OCI-LY1 (cell line): ENCODE data around the gene SMYD3.

Source experiments
- EZH2 ChIP-seq: fragments of 200-600 bp; sonication (generic), shearing (Covaris generic); IDR thresholded peaks from 2 replicates; pipeline ENCODE4 v1.8.0; 2017; ENCODE audit warnings: borderline replicate concordance, mixed run types, mild to moderate bottlenecking, antibody characterized with exemption, low read length, moderate library complexity, mixed read lengths
- TF ChIP-seq, protein P1 (sequence below): fragments of 200-600 bp; sonication (generic), shearing (Covaris generic); IDR thresholded peaks from 2 replicates; pipeline ENCODE4 v1.5.1; 2017; ENCODE audit warnings: mild to moderate bottlenecking, antibody characterized with exemption, low read length, moderate library complexity, mixed read lengths

DNA sequence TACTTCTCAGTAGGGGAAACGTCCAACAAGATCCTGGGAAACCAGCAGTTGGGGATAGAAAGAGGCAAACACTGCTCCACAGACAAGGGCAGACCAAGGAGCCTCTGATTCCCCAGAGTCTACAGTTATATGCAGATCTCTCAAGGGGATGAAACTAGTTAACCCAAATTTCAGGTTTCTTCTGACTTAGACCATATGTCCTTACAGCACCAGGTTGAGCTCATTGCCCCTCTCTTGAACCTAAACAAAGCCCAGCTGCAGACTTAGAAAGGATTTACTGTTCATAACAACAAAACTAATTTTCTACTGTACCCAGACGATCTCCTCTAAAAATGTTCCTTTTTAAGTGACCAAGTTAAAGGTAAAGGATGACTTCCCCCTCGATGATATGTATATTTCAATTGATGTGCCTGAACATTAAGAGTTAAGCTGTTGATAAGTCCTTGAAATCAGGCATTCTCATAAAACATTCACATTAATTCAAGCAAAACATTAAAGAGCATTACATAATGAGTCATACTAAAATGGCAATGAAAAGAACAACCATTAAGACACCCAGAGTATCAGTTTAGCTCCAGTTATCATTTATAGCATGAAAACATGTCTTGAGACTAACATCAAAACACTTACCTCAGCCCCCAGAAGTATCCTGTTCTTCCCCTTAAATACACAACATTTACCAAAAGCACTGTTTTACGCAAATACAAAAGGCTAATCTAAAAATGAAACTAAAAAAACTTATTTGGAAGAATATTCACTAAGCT is 24.1 kb downstream of the SMYD3 start:
- TF ChIP-seq, protein P1, sequence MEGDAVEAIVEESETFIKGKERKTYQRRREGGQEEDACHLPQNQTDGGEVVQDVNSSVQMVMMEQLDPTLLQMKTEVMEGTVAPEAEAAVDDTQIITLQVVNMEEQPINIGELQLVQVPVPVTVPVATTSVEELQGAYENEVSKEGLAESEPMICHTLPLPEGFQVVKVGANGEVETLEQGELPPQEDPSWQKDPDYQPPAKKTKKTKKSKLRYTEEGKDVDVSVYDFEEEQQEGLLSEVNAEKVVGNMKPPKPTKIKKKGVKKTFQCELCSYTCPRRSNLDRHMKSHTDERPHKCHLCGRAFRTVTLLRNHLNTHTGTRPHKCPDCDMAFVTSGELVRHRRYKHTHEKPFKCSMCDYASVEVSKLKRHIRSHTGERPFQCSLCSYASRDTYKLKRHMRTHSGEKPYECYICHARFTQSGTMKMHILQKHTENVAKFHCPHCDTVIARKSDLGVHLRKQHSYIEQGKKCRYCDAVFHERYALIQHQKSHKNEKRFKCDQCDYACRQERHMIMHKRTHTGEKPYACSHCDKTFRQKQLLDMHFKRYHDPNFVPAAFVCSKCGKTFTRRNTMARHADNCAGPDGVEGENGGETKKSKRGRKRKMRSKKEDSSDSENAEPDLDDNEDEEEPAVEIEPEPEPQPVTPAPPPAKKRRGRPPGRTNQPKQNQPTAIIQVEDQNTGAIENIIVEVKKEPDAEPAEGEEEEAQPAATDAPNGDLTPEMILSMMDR = no peak
- TF ChIP-seq EZH2 = no peak
